Cardiac septum (tissue), 1 donor: ENCODE results near the gene AGBL2. TPM values are rescaled to one million over a fixed set of nuclear protein-coding genes. Genes with fewer than 3 reads are reported as not detected.
"Not testable (repeated sequence)": the region's sequence is repeated elsewhere in the genome, so short reads cannot be mapped to it uniquely, and the experiment has no call there.

Experiments used
- DNase-seq: peaks from one replicate; pipeline ENCODE4 v3.0.0-alpha.2; 2020; ENCODE audit warnings: low spot score
- intact Hi-C: fragments of 100-400 bp; cut with DNase I; formaldehyde crosslinking; loops from one replicate; pipeline ENCODE4 v1.14.0; 2022
- long read RNA-seq: library from polyadenylated mRNA; unstranded; transcript quantifications from one replicate; pipeline ENCODE4 v2.0.0, GENCODE V29; 2021
- total RNA-seq: library from RNA; stranded (reverse); fragmentation: NEBNext Ultra II Directional; extraction: Animal tissue kit (Norgen Biotek cat#: 25700); gene quantifications from one replicate; pipeline ENCODE4 v1.2.1, GENCODE V29; 2021
- donor health status: DM: no; HTN: no; CAD: no.

The AGBL2 gene, protein sequence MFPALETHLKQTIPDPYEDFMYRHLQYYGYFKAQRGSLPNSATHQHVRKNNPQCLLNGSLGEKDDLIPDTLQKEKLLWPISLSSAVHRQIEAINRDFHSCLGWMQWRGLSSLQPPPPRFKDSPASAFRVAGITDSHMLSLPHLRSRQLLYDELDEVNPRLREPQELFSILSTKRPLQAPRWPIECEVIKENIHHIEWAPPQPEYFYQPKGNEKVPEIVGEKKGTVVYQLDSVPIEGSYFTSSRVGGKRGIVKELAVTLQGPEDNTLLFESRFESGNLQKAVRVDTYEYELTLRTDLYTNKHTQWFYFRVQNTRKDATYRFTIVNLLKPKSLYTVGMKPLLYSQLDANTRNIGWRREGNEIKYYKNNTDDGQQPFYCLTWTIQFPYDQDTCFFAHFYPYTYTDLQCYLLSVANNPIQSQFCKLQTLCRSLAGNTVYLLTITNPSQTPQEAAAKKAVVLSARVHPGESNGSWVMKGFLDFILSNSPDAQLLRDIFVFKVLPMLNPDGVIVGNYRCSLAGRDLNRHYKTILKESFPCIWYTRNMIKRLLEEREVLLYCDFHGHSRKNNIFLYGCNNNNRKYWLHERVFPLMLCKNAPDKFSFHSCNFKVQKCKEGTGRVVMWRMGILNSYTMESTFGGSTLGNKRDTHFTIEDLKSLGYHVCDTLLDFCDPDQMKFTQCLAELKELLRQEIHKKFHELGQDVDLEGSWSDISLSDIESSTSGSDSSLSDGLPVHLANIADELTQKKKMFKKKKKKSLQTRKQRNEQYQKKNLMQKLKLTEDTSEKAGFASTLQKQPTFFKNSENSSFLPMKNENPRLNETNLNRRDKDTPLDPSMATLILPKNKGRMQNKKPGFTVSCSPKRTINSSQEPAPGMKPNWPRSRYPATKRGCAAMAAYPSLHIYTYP
- total RNA-seq = 1.2 TPM
- long read RNA-seq = 0 reads

DNA sequence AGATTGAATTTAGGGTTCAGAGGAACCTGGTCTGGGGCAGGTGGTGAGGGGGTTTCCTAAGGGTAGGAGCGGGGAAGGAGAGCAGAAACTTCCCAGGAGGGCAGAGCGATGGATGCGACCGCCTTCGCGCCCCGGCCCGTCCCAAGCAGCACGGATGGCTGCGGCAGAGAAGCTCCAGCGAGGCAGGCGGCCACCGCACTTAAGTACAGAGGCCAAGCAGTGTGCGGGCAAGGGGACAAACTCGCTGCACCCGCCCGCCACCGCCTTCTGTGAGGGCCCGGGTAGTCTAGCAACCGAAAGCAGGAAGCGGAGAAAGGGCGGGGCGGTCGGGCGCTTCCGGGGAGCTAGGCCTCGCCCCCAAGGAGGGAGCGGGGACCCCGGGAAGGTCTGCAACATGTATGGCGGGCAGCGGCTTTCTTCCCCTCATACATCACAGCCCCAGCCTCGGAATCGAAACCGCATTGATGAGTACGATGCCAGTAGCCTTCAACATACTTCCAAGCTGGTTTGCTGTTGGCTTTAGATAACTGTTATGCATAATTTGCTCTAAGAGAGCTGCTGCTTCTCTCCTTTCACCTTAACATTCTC, at the start of gene AGBL2:
TSS of gene AGBL2 (minus strand) at position 288 of the 588 bp plus-strand sequence. CDS start 719 bp downstream, outside the sequence.
- intact Hi-C loops = no loop called here
- peak; percentile 92 for DNase-seq

DNA sequence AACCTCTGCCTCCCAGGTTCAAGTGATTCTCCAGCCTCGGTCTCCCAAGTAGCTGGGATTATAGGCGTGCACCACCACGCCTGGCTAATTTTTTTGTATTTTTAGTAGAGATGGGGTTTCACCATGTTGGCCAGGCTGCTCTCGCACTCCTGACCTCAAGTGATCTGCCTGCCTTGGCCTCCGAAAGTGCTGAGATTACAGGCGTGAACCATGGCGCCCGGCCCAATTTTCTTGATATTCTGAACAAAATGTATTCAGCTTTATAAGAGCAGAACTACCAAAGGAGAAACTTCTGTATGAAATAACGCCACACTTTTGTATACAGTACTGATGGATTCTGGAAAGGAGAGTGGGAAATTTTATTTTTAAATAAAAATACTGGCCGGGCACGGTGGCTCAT, 44.1 kb upstream of the AGBL2 start:
- intact Hi-C loops, DNase-seq: not testable (repeated sequence)

DNA sequence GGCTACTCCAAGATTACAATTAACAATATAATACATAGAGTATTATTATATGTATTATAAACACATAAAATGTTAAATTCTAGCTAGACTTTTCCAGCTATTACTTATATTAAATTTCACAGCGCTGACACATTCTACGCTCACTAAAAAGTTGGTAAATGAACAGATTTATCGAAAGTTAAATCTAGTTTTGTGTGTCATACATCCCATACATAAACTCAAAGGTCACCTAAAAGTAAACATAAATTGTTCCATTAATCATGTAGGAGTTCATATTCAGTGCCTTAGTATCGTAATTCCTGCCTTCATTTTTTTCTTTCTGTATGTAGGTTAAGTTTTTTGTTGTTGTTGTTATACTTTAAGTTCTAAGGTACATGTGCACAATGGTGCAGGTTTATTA, 41.0 kb upstream of the AGBL2 start:
- no peak for DNase-seq
- intact Hi-C loops = no loop called here

DNA sequence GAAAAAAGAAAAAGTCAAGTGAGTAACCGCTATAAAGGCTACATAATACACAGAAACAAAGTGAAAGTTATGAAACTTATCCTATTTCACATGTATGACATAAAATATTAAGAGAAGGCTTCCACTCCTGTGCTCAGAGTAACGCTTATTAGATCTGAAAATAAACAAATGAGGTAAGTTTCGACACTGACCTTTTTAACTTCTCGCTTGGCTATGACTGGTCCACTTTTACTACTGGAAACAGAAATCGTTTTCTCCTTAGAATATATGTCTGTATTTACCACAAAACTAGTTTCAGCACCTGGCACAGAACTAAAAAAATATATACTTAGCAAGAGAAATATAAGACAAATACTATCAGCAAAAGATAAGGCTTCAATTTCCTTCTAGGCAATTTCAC, 35.6 kb upstream of the AGBL2 start:
- no peak for DNase-seq
- intact Hi-C loops = no loop called here

DNA sequence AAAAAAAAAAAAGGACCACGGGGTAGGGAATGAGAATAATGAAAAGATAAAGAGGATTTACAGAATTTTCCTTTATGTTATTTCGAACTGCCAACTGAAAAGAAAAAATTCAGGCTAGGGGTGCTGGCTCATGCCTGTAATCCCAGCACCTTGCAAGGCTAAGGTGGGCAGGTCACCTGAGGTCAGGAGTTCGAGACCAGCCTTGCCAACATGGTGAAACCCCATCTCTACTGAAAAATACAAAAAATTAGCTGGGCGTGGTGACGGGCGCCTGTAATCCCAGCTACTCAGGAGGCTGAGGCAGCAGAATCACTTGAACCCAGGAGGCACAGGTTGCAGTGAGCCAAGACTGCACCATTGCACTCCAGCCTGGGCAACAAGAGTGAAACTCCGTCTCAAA, 27.3 kb upstream of the AGBL2 start:
- intact Hi-C loops, DNase-seq: not testable (repeated sequence)

DNA sequence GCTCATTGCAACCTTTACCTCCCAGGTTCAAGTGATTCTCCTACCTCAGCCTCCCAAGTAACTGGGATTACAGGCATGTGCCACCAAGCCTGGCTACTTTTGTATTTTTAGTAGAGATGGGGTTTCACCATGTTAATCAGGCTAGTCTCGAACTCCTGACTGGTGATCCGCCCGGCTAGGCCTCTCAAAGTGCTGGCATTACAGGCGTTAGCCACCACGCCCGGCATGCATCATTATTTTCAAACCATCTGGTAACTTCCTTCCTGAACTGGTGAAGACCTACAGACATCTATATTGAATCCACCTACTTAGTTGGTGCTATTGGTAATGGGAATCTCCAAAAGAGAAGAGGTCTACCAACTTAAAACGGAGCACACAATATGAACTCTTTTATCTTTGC, 22.6 kb upstream of the AGBL2 start:
- intact Hi-C loops, DNase-seq: not testable (repeated sequence)

DNA sequence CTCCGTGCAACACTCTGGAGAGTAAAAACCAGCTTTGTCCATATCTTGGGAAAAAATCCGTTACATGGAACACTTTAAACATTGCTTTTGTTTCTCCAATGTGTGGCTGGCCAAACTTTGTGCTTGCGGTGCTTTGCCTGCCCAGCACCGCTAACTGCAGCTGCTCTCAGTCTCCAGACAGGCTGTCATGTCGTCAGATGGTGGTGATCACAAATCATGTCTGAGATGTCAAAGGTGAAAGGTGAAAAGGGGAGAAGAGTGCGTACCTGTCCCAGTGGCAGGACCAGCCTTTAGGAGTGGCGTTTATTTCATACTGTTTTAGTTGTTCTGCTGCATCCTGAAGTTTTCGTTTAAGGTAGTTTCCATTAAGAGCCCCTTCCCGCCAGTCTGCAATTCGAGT, 17.1 kb upstream of the AGBL2 start:
- intact Hi-C loops = no loop called here
- no peak for DNase-seq

DNA sequence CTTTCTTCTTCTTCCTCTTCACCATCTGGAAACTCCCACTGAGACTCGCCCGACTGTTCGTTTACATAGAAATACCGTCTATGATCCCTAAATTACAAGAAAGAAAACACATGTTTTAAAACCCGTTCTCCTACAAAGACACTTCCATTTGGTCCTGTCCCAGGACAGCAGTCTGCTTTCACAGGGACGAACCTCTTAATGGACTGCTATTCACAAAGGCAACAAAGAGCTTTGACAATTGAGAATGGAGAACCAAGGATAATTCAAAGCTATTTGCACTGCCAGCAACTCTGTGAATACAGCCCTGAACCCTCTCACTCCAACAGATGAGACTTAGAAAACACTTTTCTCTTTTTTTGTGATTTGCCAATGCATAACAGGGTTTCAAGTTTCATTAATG, 16.3 kb upstream of the AGBL2 start:
- no peak for DNase-seq
- intact Hi-C loops = no loop called here

DNA sequence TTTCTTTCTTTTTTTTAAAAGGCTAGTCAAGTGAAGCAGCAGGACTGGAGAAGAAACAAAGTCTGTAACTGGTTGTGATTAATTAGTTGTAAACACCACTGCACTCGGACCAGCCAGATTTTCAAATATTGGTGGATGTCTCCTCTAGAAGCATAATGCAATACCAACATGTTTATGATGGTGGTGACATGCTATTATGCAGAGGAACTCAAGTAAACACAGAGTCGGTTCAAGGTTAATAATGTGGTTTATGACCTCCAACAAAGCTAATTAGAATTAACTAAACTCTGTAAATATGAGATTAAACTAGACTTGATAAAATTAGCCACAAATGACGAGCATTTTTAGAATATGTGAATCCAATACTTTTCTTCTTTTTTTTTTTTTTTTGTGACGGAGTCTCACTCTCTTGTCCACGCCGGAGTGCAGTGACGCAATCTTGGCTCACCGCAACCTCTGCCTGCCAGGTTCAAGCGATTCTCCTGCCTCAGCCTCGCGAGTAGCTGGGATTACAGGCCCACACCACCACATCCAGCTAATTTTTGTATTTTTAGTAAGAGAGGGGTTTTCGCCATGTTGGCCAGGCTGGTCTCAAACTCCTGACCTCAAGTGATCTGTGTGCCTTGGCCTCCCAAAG, 11.8 kb upstream of the AGBL2 start:
- no peak for DNase-seq
- intact Hi-C loops = no loop called here

DNA sequence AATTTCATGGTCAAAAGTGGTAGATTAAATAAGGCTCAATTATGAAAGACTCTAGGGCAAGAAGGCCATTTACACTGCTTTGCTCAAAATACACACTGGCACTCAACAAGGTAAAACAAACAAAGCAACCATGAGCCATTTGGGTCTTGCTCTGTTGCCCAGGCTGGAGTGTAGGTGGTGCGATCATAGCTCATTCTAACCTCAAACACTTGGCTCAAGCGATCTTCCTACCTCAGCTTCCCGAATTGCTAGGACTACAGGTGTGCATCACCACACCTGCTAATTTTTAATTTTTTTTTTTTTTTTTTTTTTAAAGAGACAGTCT, 10.9 kb upstream of the AGBL2 start:
- intact Hi-C loops = no loop called here
- DNase-seq = no peak

DNA sequence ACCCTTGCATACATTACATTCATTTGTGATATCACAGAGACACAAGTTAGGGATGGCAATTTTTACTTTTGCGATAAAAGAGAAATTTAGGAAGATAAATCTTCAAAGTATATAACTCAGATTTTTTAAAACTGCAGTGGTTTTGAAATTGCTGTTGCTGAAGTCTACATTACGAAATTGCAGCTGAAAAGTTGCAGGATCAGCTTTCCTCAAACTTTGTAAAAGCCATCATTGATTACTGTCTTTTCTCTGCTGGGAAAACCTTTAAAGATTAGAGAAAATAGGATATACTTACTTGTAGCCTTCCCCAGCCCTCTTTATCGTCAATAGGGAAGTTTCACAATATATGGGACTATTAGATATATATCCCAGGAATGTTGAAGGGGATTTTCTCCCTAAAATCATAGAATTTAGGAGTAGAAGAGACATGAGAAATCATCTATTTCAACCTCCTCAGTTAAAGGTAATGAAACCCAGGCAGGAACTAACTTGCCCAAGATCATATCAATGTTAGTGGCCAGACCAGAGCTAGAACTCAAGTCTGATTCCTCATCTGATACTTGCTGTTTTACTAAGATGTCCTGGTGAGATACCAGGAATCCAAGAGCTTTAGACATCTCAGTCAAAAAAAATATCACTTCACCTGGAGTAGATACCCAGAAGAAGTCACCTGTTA, 10.4 kb upstream of the AGBL2 start:
- intact Hi-C loops = no loop called here
- no peak for DNase-seq

DNA sequence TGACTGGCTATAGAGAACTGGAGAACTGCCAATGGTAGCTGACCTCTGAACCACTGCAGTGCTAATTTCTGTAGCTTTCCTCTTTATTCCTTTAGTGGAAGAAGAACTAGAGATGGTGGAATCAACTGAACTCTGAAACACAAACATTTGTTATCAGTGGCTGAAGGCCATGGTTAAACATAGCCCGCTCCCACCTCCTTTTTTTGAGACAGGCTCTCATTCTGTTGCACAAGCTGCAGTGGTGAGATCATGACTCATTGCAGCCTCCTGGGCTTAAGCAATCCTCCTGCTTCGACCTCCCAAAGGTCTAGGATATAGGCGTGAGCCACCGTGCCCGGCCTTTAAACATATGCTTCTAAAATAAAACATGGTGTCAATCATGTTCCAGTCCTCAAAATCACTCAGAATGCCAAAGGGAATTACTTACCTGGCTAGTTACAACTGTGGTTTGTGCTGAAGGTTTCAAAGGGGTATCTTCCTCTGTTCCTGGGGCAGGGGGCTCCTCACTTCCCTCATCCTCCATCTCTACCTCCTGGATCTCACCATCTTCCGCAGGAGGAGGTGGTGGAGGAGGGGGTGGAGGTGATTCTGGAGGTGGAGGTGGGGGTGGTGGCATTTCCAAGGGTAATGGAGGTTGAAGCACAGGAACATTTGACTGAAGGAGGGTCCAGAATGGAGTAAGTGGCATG, 9.0 kb upstream of the AGBL2 start:
- intact Hi-C loops = no loop called here
- no peak for DNase-seq

DNA sequence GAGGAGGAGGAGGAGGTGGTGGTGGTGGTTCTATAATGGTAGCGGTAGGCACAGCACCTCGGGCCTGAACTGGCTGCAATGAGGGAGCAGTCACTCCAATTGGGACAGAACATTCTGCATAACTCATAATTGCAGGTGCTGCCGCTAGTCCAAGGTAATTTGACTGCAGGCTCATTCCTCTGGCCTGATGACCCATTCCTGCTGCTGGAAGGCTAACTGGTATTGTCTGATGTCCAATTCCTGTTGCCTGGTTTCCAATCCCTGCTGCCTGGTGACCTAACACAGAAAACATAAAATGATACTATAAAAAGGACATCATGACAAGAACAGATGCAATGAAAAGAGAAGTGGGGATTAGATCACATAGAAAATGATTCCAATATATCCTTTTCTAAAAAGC, 7.9 kb upstream of the AGBL2 start:
- intact Hi-C loops = no loop called here
- DNase-seq = no peak

DNA sequence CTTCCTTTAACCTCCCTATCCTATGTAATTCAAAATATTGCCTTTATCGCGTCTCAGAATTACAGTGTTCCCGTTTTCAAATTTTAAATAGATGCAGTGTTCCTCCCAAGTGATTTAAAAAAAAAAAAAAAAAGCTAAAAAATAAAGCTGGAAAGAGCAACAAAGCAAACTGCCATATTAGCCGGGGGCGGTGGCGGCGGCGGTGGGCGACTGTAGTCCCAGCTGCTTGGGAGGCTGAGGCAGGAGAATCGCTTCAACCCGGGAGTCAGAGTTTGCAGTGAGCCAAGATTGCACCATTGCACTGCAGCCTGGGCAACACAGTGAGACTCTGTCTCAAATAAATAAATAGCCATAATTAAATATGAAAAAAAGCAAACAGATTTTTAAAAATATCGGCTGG, 5.5 kb upstream of the AGBL2 start:
- intact Hi-C loops = no loop called here
- DNase-seq = no peak

DNA sequence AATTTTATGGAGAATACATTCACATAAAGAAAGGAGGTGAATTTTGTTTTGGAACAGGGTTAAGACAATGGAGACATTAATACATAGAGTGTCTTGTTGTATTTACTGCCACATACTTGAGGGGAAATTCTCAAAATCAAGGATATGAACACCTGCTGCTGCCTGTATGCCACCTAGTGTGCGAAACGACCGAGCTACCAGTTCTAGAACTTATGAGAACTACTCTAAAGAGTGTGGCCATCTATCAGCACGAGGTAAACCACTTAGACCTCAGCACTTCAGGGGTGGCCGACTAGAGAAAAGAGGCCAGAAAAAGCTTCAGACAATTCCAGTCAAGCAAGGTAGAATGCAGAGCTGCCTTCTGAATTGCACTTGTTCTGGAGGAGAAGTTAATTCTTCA, 1.5 kb upstream of the AGBL2 start:
- intact Hi-C loops = no loop called here
- DNase-seq = no peak

DNA sequence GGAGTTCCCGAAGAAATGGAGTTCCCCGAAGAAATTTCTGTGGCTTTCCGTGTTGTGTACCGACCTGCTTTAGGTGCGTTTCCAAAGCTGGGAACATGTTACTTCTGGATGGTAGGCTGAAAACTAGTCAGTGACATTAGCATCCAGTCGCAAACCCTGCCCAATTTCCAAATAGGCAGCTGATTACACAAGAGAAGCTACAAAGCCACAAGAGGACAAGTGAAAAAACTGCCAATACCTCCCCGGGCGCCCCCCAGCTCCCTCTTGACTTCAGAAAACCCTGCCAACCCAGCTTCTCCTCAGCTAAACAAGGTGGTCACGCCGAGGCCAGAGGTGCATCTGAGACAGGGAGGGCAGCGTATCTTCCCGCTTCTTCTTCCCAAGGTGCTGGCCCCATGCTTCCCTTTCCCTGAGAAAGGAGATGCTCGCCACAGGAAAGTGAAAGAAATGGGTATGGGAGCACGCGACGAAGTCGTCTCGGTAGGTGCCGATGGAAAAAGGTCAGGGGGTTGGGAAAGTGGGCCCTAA, 551 bp downstream of the AGBL2 start:
- no peak for DNase-seq
- intact Hi-C loops = no loop called here

DNA sequence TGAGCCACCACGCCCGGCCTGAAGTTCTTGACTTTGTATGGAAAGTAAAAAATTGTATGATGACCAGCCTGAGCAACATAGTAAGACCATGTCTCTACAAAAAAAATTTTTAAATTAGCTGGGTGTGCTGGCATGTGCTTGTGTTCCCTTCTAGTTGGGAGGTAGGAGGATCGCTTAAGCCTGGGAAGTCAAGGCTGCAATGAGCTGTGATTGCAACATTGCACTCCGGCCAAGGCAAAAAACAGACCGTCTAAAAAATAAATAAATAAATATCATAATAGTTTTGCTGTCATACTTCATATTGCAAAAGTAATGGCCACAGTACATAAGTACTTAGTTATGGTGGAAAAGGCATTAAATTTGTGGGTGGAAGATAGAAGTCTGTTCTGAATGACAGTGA, 3.4 kb downstream of the AGBL2 start:
- no peak for DNase-seq
- intact Hi-C loops = no loop called here

DNA sequence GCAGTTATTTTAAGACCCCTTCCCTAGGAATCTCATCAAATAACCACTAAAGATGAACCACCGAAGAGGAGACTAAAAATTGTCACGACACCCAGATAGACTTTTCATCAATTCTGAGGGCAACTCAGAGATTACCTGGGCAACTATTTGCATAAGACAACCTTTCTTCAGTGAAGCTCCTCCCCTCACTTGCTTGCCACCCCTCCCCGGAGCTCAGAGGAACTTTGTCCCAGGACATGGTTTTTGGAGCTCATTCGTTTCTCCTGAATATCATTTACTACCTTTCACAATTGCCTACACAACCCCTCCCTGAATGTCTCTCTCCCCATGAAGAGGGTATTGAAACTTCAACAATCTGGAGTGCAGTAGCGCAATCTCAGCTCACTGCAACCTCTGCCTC, 3.9 kb downstream of the AGBL2 start:
- intact Hi-C loops = no loop called here
- no peak for DNase-seq

DNA sequence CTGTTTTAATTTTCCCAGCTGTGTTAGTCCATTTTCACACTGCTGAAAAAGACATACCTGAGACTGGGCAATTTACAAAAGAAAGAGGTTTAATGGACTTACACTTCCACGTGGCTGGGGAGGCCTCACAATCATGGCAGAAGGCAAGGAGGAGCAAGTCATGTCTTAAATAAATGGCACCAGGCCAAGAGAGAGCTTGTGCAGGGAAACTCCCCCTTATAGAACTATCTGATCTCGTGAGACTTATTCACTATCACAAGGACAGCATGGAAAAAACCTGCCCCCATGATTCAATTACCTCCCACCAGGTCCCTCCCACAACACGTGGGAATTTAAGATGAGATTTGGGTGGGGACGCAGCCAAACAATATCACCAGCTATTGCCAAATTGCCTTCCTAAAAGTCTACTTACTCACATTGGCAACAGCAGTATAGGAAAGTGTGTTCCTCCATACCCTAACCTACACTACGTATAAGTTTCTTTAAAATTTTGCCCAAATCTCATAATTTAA, 7.8 kb downstream of the AGBL2 start:
- intact Hi-C loops, DNase-seq: not testable (repeated sequence)
